Measurements from ENCODE around the gene ADGRG7.

Gene ADGRG7

GRCh38 chr3:100695696-100696095 lies 86.3 kb downstream of the ADGRG7 start:
- Histone ChIP-seq H3K4me3 (ENCODE audit: low read depth, low read length) (no peak overlapping the region), H3K9ac (ENCODE audit: low read depth, low read length) (no peak overlapping the region), H3K4me1 (ENCODE audit: control insufficient read depth, insufficient read depth, low read length) (no peaks in the 10 kb centered on the region), H3K9me3 (ENCODE audit: control insufficient read depth, insufficient read depth, low read length) (no peaks in the 10 kb centered on the region), H3K36me3 (ENCODE audit: control insufficient read depth, insufficient read depth, low read length) (no peaks in the 10 kb centered on the region), H3K27me3 (ENCODE audit: control insufficient read depth, insufficient read depth, low read length) (no peaks in the 10 kb centered on the region)

- H3K27me3 ChIP-seq (ENCODE audit: control insufficient read depth, insufficient read depth, low read length), result no peaks in the 10 kb centered on the region
- H3K9ac ChIP-seq (ENCODE audit: low read depth, low read length), result no peak overlapping the region
- H3K36me3 ChIP-seq (ENCODE audit: control insufficient read depth, insufficient read depth, low read length), result no peaks in the 10 kb centered on the region
- H3K9me3 ChIP-seq (ENCODE audit: control insufficient read depth, insufficient read depth, low read length), result no peaks in the 10 kb centered on the region
- H3K4me1 ChIP-seq (ENCODE audit: control insufficient read depth, insufficient read depth, low read length), result no peaks in the 10 kb centered on the region
- no peak overlapping the region for H3K4me3 ChIP-seq (ENCODE audit: low read depth, low read length)
These were observed 86.8 kb downstream of the ADGRG7 start for GRCh38 chr3:100696161-100696560.

GRCh38 chr3:100697172-100697571 lies 87.8 kb downstream of the ADGRG7 start:
- H3K9ac ChIP-seq (ENCODE audit: low read depth, low read length), result no peak overlapping the region
- no peak overlapping the region for H3K4me3 ChIP-seq (ENCODE audit: low read depth, low read length)
- no peaks in the 10 kb centered on the region for H3K9me3 ChIP-seq (ENCODE audit: control insufficient read depth, insufficient read depth, low read length)
- no peaks in the 10 kb centered on the region for H3K27me3 ChIP-seq (ENCODE audit: control insufficient read depth, insufficient read depth, low read length)
- no peaks in the 10 kb centered on the region for H3K36me3 ChIP-seq (ENCODE audit: control insufficient read depth, insufficient read depth, low read length)
- H3K4me1 ChIP-seq (ENCODE audit: control insufficient read depth, insufficient read depth, low read length), result no peaks in the 10 kb centered on the region

- Histone ChIP-seq H3K36me3 (ENCODE audit: control insufficient read depth, insufficient read depth, low read length) (no peaks in the 10 kb centered on the region), H3K9ac (ENCODE audit: low read depth, low read length) (no peak overlapping the region), H3K4me1 (ENCODE audit: control insufficient read depth, insufficient read depth, low read length) (no peaks in the 10 kb centered on the region), H3K9me3 (ENCODE audit: control insufficient read depth, insufficient read depth, low read length) (no peaks in the 10 kb centered on the region), H3K27me3 (ENCODE audit: control insufficient read depth, insufficient read depth, low read length) (no peaks in the 10 kb centered on the region), H3K4me3 (ENCODE audit: low read depth, low read length) (no peak overlapping the region)
These were observed 88.4 kb downstream of the ADGRG7 start for GRCh38 chr3:100697723-100698285.

- no peaks in the 10 kb centered on the region for H3K9me3 ChIP-seq (ENCODE audit: control insufficient read depth, insufficient read depth, low read length)
- H3K27me3 ChIP-seq (ENCODE audit: control insufficient read depth, insufficient read depth, low read length), result no peaks in the 10 kb centered on the region
- no peak overlapping the region for H3K4me3 ChIP-seq (ENCODE audit: low read depth, low read length)
- no peaks in the 10 kb centered on the region for H3K4me1 ChIP-seq (ENCODE audit: control insufficient read depth, insufficient read depth, low read length)
- no peak overlapping the region for H3K9ac ChIP-seq (ENCODE audit: low read depth, low read length)
- H3K36me3 ChIP-seq (ENCODE audit: control insufficient read depth, insufficient read depth, low read length), result no peaks in the 10 kb centered on the region
These were observed 89.3 kb downstream of the ADGRG7 start for GRCh38 chr3:100698736-100699135.

GRCh38 chr3:100700708-100701107 lies 91.3 kb downstream of the ADGRG7 start:
- Histone ChIP-seq H3K36me3 (ENCODE audit: control insufficient read depth, insufficient read depth, low read length) (no peaks in the 10 kb centered on the region), H3K9me3 (ENCODE audit: control insufficient read depth, insufficient read depth, low read length) (no peaks in the 10 kb centered on the region), H3K9ac (ENCODE audit: low read depth, low read length) (no peak overlapping the region), H3K27me3 (ENCODE audit: control insufficient read depth, insufficient read depth, low read length) (no peaks in the 10 kb centered on the region), H3K4me3 (ENCODE audit: low read depth, low read length) (no peak overlapping the region), H3K4me1 (ENCODE audit: control insufficient read depth, insufficient read depth, low read length) (no peaks in the 10 kb centered on the region)

- Histone ChIP-seq H3K9ac (ENCODE audit: low read depth, low read length) (no peak overlapping the region), H3K27me3 (ENCODE audit: control insufficient read depth, insufficient read depth, low read length) (peaks cover 15% of the 10 kb centered on the region), H3K4me3 (ENCODE audit: low read depth, low read length) (no peak overlapping the region), H3K9me3 (ENCODE audit: control insufficient read depth, insufficient read depth, low read length) (no peaks in the 10 kb centered on the region), H3K36me3 (ENCODE audit: control insufficient read depth, insufficient read depth, low read length) (no peaks in the 10 kb centered on the region), H3K4me1 (ENCODE audit: control insufficient read depth, insufficient read depth, low read length) (no peaks in the 10 kb centered on the region)
These were observed 92.9 kb downstream of the ADGRG7 start for GRCh38 chr3:100702082-100702979.

GRCh38 chr3:100702980-100703345 lies 93.6 kb downstream of the ADGRG7 start:
- Histone ChIP-seq H3K4me3 (ENCODE audit: low read depth, low read length) (no peak overlapping the region), H3K9ac (ENCODE audit: low read depth, low read length) (no peak overlapping the region), H3K27me3 (ENCODE audit: control insufficient read depth, insufficient read depth, low read length) (peaks cover 15% of the 10 kb centered on the region), H3K9me3 (ENCODE audit: control insufficient read depth, insufficient read depth, low read length) (no peaks in the 10 kb centered on the region), H3K36me3 (ENCODE audit: control insufficient read depth, insufficient read depth, low read length) (no peaks in the 10 kb centered on the region), H3K4me1 (ENCODE audit: control insufficient read depth, insufficient read depth, low read length) (no peaks in the 10 kb centered on the region)

- Histone ChIP-seq H3K4me3 (ENCODE audit: low read depth, low read length) (no peak overlapping the region), H3K9me3 (ENCODE audit: control insufficient read depth, insufficient read depth, low read length) (no peaks in the 10 kb centered on the region), H3K27me3 (ENCODE audit: control insufficient read depth, insufficient read depth, low read length) (peaks cover 15% of the 10 kb centered on the region), H3K9ac (ENCODE audit: low read depth, low read length) (no peak overlapping the region), H3K4me1 (ENCODE audit: control insufficient read depth, insufficient read depth, low read length) (no peaks in the 10 kb centered on the region), H3K36me3 (ENCODE audit: control insufficient read depth, insufficient read depth, low read length) (no peaks in the 10 kb centered on the region)
These were observed 94.5 kb downstream of the ADGRG7 start for GRCh38 chr3:100703865-100704264.

- H3K27me3 ChIP-seq (ENCODE audit: control insufficient read depth, insufficient read depth, low read length), result peaks cover 15% of the 10 kb centered on the region
- peaks cover 2% of the 10 kb centered on the region for H3K4me1 ChIP-seq (ENCODE audit: control insufficient read depth, insufficient read depth, low read length)
- H3K4me3 ChIP-seq (ENCODE audit: low read depth, low read length), result no peak overlapping the region
- no peak overlapping the region for H3K9ac ChIP-seq (ENCODE audit: low read depth, low read length)
- H3K36me3 ChIP-seq (ENCODE audit: control insufficient read depth, insufficient read depth, low read length), result no peaks in the 10 kb centered on the region
- H3K9me3 ChIP-seq (ENCODE audit: control insufficient read depth, insufficient read depth, low read length), result no peaks in the 10 kb centered on the region
These were observed 97.0 kb downstream of the ADGRG7 start for GRCh38 chr3:100706365-100706764.

- Histone ChIP-seq H3K36me3 (ENCODE audit: control insufficient read depth, insufficient read depth, low read length) (peaks cover 2% of the 10 kb centered on the region), H3K4me1 (ENCODE audit: control insufficient read depth, insufficient read depth, low read length) (peaks cover 6% of the 10 kb centered on the region), H3K27me3 (ENCODE audit: control insufficient read depth, insufficient read depth, low read length) (peaks cover 15% of the 10 kb centered on the region), H3K9me3 (ENCODE audit: control insufficient read depth, insufficient read depth, low read length) (no peaks in the 10 kb centered on the region), H3K4me3 (ENCODE audit: low read depth, low read length) (peak overlapping the region; percentile 74), H3K9ac (ENCODE audit: low read depth, low read length) (peak overlapping the region; percentile 51)
These were observed 99.2 kb downstream of the ADGRG7 start for GRCh38 chr3:100708644-100708988.
